HG03378 (cell line): ENCODE data around the gene LMBRD2.

Source experiments
- ATAC-seq: cut with Tn5 transposase; IDR thresholded peaks from one replicate; pipeline ENCODE4 v1.9.1; 2021; ENCODE audit warnings: mild to moderate bottlenecking, moderate library complexity; ENCODE audit not compliant: unreplicated experiment

Gene LMBRD2

GRCh38 chr5:36054647-36055046, 97.0 kb downstream of the LMBRD2 start:
- no peak for ATAC-seq

GRCh38 chr5:36052538-36052937, 99.1 kb downstream of the LMBRD2 start:
- no peak for ATAC-seq

- no peak for ATAC-seq
Measured at GRCh38 chr5:36049949-36050348, 101.7 kb downstream of the LMBRD2 start.
